Measurements from ENCODE around the gene SRSF11.

- no peak for TF ChIP-seq YY1 (IDR thresholded peaks at IDR 0.05; ENCODE audit: insufficient read depth, insufficient read length)
- TF ChIP-seq ZNF274 (IDR thresholded peaks at IDR 0.05; ENCODE audit: low read depth, low read length), result no peak
Measured at GRCh38 chr1:70286453-70286852, 65.3 kb downstream of the SRSF11 start.

Measured in NT2/D1 (cell line).